Stimulated activated CD8-positive, alpha-beta memory T cell treated with anti-CD3 and anti-CD28 coated beads, Interleukin-7, amount 100 ng/mL, for 4 hours (primary cell): ENCODE measurements around the gene GPNMB.

Experiments used
- DNase-seq, 2 donors: peaks; one replicate each; pipeline ENCODE4 v3.0.0-alpha.2; 2020; ENCODE audit warnings: low read depth in 2 of 2

GPNMB gene

DNA sequence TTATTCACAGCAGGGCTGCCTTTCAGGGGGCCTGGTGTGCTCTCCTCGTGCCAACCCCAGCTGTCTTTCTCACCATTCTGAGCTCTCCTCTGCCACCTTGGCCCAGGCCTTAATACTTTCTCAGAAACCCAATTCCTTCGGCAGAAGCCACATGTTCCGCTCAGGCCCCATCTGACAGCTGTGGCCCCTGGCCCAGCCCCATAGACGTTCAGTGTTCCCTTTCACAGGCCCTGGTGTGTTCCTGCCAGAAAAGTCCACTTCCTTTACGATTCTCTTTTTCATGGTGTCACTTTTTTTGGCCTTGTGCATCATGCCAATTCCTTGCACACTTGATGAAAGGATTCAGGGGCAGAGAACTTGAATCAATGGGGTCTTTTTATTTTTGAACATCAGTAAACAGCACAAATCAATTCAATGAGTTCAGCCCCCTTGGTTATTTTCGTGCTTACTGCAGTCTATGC, 15.9 kb upstream of the GPNMB start:
- DNase-seq, result no peak

DNA sequence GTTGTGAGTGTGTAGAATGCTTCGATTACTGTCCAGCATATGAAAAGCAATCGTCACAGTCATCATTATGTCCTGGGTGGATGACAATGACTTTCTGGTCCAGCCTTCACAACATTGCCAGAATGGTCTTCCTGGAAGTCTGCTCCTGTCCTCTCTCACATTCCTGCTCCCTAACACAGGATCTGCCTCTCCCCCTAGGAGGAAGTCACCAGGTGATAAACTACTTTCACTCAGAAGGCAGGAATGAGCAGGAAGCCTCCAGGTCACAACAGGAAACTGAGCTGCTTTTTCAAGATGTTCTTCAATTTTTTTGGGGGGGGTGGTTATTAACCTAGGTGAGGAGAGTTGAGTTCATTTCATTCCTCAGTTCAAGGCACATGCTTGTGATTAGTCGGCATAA, 13.6 kb upstream of the GPNMB start:
- DNase-seq, result no peak

DNA sequence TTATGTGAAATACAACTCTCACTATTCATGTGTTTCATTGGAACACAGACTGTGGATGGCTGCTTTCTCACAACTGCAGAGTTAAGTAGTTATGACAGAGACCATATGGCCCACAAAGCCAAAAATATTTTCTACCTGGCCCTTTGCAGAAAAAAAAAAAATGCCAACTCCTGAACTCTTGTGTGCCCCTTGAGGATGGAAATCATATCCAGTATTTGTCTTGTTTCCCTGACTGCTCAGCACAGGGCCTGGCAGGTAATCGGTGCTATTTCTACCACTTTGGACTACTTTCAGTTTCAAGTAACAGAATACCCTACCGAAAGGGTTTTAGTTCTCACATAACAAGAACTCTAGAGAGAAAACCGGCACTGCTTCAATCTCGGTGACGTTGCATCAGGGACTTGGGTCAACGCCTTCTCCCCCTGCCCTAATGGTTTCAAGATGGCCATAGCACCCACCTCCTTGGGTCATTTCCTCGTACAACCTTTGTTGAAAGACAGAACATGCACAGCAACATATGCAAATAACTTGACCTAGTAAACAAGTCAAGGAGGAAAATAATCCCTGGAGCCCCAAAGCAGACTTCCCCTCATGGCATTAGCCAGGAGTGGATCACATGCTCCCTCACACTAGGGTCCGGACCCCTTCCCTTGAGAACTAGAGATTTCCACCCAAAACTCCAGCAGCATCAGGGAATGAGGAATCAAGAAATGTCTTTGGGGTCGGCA, 11.8 kb upstream of the GPNMB start:
- no peak for DNase-seq

DNA sequence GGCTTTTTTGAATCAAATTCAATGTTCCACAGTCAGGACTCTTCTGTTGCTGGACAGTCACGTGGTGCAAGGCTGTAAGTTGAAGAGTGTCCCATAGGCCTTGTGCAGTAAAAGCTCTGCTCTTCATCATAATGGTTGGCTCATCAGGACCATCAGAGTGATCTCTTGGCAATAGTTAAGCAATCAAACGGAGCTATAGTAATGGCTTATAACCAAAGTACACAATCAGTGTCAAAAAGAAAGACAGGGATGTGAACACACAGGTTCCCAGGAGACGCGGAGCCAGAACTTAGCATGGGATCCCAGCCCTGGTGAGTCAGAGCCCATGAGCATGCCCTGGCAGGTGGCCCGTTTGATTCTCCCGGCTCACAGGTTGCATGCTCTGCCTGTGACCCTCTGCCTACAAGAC, 10.8 kb upstream of the GPNMB start:
- no peak for DNase-seq

DNA sequence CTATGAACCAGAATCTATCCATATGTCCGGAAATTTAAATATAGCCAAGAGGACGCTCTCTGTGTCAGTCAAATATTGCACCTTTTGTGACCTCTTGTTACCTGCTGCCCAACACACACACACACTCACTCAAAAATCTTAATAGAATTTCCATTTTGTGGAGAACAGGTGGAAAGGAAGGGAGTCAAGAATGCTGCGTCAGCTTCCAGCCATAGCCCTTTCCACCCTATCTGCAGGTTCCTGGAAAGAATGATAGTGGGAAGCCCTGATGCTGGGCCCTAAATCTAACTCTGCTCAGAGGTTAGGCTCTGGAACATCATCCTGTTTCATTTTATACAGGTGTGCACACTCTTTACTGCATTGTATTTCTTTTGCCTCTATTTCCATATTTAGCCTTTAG, 9.6 kb upstream of the GPNMB start:
- DNase-seq, result no peak

DNA sequence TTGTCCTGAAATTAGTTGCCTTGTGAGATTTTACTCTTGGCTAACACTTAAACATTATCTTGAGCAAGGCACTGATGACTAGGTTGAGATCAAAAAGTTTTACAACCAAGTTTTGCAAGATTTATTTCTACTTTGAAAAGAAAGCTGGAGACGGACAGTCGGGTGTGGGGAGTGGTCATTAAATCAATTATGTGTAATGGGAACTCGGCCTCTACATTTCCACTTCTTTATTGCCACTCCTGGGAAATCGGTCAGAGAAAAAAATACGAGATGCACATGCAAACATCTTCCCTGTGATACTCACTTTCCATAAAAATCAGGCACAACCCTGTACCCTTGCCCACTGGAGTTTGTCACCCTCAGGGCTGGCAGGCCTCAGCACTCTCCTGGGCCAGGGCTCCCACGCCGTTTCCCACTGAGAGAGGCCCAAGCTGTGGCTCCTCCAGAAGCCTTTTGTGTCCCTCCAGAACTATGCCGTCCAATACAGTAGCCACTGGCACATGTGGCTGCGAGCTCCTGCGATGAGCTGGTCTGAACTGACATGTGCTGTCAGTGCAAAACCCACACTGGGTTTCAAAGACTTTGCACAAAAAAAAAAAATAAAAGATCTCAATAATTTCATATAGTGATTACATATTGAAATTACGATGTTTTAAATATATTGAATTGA, 7.5 kb upstream of the GPNMB start:
- no peak for DNase-seq

DNA sequence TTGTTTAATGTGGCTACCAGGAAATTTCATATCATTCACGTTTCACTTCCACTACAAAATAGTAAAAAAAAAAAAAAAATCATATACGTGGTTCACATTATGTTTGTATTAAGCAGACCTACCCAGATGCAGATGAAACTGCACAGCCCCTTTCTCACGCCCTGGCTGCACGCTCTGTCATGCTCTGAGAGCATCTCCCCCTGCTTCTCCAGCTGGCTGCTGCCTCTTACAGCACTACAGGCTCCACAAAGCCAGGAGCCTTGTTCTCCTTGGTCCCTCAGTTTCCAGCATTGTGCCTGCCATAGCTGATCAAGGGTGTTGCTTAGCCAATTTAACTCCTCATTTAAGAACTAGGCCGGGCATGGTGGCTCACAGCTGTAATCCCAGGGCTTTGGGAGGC, 6.9 kb upstream of the GPNMB start:
- no peak for DNase-seq

DNA sequence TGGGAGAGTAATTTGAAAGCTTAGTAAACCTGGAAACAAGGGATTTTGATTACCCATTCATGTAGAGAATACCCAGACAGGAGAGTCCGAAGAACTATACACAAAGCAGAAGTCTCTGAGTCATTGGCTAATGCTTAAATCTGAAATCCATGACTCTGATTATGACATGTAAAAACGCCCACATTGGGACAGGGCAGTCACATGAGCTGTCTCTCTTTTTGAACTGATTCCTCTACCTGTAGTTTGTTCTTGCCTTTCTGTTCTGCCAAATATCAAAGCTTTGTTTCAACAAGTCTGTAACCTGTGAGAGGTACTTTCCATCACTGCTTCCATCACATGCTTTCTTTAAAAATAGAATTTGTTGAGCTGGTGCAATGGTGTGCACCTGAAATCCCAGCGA, 4.3 kb upstream of the GPNMB start:
- DNase-seq, result no peak

DNA sequence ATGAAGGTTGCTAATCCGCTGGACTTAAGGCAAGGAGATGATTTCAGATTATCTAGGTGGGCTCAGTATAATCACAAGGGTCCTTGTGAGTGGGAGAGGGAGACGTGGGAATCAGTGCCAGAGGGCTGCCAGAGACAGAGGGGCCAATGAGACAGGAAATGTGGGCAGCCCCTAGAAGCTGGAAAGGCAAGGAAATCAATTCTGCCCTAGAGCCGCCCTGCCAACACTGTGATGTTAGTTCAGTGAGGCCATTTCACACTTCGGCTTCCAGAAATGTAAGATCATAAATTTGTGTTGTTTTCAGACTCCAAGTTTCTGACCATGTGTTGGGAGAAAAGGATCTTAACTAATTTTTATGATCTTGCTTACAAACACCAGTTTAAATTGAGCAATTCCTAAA, 3.6 kb upstream of the GPNMB start:
- DNase-seq, result no peak

DNA sequence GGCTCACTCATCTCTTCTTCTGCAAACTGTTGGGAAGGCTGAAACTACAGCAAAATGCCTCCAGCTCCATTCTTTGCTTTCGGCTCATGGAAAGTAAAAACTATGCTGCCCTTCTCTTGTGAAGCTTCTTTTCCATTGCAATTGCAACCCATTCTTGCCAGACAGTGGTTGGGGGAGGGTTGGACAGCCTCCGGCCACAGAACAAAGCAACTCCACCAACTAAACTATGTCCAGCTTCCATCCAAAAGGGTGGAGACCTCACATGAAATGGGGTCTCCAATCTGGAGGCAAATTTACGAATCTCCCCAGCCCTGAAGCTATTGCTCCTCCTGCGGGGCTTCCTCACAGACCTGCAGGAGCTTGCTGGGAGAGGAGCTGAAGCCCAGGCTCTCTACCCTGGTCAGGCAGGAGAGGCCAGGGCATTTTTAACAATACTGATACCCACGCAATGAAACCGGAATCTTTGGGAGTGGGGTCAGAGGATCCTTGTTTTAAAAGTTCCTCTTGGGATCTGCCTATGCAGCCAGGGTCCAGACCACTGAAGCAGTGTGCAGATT, 549 bp downstream of the GPNMB start:
- DNase-seq, result no peak

DNA sequence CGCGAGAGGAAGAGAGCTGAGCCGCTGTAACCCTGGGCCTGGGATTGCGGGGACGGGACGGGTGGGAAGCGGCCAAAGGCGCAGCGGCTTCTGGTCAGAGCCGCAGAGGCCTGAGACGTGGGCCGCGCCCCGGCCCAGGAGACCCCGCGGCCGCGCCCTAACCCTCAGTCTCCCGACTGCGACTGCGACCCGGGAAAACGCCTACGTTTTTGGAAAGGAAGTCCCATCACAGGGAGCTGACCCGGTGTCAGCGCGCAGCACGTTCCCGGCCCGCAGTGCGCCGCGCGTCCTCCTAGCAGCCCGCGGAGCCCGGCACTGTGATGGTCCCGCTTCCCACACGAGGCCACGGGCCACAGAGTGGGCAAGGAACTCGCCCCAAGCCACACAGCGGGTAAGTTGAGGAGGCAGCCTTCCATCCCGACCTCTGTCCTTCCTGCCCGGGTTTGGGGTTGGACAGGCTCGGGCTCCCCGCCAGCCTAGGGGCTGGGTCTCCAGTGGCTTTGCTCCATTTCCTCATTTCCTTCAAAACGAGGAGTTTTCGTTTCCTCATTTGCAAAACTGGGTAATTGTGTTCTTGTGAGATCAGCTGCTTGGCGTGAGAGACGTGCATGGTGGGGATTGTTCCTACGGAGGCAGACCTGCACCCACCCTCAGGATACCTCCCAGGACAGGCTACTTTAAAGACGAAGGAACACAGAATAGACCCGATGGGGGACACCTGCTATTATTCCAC, 1.2 kb downstream of the GPNMB start:
- no peak for DNase-seq

DNA sequence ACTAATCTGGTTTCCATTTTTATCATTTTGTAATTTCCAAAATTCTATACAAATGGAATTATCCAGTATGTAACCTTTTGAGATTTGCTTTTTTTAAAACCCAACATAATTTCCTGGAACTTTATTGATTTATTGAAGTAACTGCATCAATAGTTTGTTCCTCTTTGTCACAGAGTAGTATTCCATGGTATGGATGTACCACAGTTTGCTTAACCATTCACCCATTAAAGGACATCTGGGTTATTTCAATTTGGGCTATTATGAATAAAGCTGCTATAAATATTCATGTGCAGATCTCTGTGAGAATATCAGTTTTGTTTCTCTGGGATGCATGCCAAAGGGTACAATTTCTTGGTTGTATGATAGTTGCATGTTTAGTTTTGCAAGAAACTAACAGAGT, 2.9 kb downstream of the GPNMB start:
- DNase-seq, result no peak

DNA sequence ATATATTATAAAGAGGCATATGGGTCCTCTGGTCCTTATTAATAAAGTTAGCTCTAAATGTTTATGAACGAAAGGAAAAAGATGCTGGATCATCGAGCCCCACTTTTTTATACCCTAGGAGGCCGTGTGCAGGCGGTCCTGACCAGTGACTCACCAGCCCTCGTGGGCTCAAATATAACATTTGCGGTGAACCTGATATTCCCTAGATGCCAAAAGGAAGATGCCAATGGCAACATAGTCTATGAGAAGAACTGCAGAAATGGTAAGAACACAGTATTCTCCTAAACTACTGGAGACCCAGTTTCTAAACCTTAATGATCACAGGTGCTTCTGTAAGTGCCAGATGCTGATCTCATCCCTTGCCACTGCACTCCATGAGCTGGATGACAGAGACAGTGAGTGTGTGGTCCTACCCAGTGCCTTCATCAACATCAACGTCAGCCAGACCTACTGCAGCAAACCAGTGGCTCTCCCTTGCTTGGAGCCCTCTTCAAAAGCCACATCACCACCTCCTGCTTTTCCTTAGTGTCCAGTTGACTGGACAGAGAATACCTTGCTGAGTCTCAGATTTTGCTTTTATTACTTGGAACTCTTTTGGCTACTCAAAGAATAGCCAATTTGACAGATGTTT, 7.6 kb downstream of the GPNMB start:
- DNase-seq, result no peak

DNA sequence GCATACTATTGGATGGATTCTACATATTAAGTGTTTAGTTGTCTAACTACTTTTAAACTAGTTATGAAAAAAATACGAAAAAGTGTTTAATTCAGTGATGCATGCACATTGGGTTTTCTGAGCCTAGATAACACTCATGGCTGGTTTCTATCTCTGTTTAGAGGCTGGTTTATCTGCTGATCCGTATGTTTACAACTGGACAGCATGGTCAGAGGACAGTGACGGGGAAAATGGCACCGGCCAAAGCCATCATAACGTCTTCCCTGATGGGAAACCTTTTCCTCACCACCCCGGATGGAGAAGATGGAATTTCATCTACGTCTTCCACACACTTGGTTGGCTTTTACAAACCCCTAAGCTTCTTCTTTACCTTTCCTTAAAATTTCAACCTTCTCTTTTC, 10.2 kb downstream of the GPNMB start:
- DNase-seq, result no peak

DNA sequence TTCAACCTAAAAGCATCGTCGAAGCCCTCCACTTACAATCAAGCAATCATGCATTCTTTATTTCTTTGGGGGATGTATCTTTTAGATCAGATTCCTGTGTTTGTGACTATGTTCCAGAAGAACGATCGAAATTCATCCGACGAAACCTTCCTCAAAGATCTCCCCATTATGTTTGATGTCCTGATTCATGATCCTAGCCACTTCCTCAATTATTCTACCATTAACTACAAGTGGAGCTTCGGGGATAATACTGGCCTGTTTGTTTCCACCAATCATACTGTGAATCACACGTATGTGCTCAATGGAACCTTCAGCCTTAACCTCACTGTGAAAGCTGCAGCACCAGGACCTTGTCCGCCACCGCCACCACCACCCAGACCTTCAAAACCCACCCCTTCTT, 13.8 kb downstream of the GPNMB start:
- DNase-seq, result no peak

DNA sequence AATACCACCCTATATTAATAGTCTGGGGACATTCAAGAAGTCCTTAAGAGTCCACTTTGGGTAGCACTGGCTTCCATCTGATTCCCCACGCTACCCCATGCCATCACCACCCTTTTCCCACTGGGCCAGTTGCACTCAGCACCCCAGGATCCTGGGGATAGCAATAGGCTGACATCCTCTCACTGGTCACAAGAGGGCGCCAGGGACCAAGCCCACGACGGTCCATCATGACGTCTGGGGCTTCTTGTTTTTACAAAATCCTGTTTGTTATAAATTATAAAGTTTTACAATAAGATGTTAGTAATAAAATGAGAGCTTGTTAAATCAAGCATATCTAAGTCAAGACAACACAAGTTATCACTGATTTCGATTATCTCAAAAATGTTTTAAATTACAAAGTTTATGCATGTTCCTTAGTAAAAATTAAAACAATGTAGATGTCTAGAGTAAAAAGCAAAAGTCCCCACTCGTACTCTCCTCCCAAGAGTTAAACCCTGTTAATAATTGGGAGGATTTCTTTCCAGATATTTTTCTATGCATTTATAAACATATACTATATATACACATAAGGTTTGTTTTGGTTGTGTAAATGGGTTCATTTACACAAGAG, 15.4 kb downstream of the GPNMB start:
- DNase-seq, result peak; percentile 12 to 20

DNA sequence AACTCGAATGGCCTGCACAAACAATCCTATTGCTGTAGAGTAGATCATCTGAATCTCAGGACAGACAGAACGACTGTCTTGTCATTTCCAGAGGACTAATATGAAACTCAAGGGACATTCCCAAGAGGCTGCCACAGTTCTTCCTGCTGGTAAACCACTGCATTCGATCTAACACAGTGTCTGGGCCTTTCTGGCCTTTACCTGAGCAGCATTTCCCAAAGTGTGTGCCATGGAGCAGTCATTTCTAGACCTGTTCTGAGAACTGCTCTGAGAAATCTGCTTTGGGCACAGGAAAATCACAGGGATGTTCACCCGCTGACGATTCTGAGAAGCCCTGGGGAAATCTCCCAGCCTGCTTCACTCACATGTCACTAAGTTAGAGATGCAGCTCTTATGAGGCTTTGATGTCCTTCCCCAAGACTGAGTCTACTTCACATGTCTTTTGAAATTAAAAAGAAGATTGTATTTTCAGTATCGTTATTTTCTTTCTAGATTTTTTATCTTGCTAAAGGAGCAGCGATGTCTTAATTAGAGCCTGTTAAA, 18.4 kb downstream of the GPNMB start:
- no peak for DNase-seq

DNA sequence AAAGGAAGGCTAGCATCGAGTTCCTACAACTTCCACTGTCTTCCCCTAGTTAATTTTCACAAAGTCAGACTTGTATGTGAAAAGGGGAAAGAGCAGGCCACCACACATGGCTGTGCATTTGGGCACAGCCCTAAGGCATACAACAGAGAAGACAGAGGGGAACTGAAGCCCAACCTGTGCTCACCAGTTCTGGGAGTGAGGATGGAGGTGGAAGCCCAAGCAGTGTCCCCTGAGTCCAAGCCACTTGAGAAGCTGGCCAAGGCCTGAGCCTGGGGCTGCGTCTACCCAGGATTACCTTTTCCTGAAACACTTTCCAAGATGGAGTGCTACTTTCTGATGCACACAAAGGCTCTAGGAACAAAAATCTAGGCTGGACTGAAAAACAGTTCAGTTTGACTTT, 20.3 kb downstream of the GPNMB start:
- DNase-seq, result no peak

DNA sequence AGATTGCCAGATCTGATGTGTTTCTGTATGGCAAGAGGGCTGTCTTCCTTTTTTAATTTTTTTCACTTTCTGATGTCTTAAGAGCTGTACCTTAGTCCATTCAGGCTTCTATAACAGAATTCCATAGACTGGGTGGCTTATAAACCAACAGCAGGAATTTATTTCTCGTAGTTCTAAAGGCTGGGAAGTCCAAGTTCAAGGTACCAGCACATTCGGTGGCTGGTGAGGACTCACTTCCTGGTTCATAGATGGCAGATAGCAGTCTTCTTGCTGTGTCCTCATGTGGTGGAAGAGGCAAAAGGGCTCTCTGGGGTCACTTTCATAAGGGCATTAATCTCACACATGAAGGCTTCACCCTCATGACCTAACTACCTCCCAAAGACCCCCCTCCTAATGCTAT, 20.8 kb downstream of the GPNMB start:
- DNase-seq, result no peak

DNA sequence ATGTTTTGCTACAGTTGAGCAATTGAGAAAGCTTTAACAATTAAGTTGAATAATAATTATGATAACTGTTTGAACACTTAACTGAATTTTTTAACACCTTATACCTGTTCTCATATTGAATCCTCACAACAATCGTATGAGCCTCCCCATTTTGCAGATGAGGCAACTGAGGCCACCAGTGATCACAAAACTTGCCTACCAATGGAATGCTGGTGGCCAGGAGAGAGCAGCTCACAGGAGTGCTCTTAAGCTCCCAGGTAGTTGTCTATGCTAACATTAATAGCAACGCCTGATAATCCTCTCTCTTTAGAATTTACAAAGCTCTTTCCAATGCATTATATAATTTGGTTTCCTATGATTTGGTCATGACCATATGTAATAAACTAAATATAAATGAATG, 21.6 kb downstream of the GPNMB start:
- DNase-seq, result no peak

DNA sequence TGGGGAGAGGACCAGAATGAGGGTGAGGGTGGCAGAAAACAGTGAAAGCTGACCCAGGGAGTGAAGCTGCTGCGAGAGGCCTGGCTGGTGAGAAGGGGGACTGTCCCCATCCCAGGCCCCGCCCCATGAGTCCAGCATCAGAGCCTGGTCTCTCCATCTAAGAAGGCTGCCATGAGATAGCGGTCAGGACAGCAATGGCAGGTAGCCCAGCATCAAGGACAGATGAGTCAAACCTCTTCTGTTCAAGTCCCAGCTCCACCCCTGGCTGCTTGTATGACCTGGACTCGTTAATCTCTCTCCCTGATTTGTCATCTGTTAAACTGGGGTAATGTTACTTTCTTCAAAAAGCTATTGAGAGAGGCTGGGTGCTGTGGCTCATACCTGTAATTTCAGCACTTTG, 22.2 kb downstream of the GPNMB start:
- DNase-seq, result no peak

DNA sequence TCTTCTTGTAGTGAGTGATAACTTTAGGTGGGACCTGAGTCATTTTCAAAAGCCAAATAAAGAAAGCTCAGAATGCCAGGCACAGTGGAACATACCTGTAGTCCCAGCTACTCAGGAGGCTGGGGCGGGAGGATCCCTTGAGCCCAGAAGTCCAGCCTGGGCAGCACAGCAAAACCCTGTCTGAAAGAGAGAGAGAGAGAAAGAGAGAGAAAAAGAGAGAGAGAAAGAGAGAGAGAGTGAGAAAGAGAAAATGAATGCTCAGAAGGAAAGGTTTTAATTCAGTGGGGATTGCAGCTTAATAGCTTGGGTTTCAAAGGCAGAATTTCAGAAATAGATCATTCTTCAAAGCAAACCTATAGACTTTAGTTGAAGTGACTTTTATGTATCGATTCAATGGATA, 25.7 kb downstream of the GPNMB start:
- DNase-seq, result no peak
